ENCODE data around the gene OR6K6.

OR6K6 gene

DNA sequence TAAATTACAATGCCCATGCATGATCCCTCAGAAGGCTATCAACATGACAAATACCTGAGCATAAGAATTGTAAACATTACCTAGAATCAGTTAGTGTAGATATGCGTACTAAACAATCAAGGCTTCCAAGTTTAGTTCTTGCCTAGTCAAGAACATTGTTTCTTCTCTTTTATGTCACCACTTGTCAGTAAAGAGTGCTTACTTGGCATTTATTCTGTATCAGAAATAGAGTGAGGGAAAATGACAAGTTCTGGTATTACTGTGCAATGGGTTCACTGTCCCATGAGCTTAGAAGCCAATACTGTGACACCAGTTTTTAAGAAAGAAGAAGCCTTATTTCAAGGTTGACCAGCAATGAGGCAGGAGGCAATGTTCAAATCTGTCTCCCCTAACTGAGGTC lies 49.2 kb downstream of the OR6K6 start:
- DNase-seq (ENCODE audit: low read depth), result no peak
